ENCODE measurements around the gene ENOX1. TPM values are rescaled to one million over a fixed set of nuclear protein-coding genes. Genes with fewer than 3 reads are reported as not detected.

The ENOX1 gene
- total RNA-seq, 4 donors from 2014 or later: 0.27 to 0.83 (median 0.53) TPM; not detected in 1

GRCh38 chr13:43243711-43244110, 543.1 kb downstream of the ENOX1 start:
- no peak for TF ChIP-seq POLR2A (IDR thresholded peaks at IDR 0.05)
- TF ChIP-seq, protein P1, sequence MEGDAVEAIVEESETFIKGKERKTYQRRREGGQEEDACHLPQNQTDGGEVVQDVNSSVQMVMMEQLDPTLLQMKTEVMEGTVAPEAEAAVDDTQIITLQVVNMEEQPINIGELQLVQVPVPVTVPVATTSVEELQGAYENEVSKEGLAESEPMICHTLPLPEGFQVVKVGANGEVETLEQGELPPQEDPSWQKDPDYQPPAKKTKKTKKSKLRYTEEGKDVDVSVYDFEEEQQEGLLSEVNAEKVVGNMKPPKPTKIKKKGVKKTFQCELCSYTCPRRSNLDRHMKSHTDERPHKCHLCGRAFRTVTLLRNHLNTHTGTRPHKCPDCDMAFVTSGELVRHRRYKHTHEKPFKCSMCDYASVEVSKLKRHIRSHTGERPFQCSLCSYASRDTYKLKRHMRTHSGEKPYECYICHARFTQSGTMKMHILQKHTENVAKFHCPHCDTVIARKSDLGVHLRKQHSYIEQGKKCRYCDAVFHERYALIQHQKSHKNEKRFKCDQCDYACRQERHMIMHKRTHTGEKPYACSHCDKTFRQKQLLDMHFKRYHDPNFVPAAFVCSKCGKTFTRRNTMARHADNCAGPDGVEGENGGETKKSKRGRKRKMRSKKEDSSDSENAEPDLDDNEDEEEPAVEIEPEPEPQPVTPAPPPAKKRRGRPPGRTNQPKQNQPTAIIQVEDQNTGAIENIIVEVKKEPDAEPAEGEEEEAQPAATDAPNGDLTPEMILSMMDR (IDR thresholded peaks at IDR 0.05): no peak
- H3K4me3 ChIP-seq: no peak overlapping the region
- no peak for DNase-seq
- no peaks in the 10 kb centered on the region for H3K4me1 ChIP-seq
- H3K27ac ChIP-seq: no peak overlapping the region
- H3K27me3 ChIP-seq: no peaks in the 10 kb centered on the region
- no peaks in the 10 kb centered on the region for H3K9me3 ChIP-seq
- H3K36me3 ChIP-seq: no peaks in the 10 kb centered on the region

- Histone ChIP-seq H3K27ac (no peak overlapping the region), H3K27me3 (no peaks in the 10 kb centered on the region), H3K9me3 (no peaks in the 10 kb centered on the region), H3K4me1 (no peaks in the 10 kb centered on the region), H3K4me3 (no peak overlapping the region), H3K36me3 (no peaks in the 10 kb centered on the region)
- TF ChIP-seq, protein P1 (IDR thresholded peaks at IDR 0.05): no peak
- TF ChIP-seq POLR2A (IDR thresholded peaks at IDR 0.05): no peak
- no peak for DNase-seq
Measured at GRCh38 chr13:43242040-43242439, 544.7 kb downstream of the ENOX1 start.

DNA sequence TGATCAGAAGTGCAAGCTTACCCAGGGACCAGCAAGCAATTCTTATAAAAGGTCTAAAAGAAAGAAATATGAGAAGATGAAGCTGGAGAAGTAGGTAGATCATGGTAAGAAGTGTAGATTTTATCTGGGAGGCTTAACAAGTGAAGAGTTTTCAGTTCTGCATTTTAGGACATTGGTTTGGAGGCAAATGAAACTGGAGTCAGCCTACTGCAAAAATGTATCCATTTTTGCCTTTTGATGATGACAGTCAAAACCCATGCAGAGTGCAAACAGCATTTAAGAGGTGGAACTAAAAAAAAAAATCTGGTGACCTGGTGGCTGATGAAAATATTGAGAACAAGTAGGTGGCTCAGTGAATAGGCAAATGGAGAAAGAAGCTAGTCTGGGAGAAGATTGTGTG, 546.5 kb downstream of the ENOX1 start:
- TF ChIP-seq, protein P1 (IDR thresholded peaks at IDR 0.05): no peak
- TF ChIP-seq POLR2A (IDR thresholded peaks at IDR 0.05): no peak
- no peak for DNase-seq
- no peaks in the 10 kb centered on the region for H3K4me1 ChIP-seq
- no peaks in the 10 kb centered on the region for H3K27me3 ChIP-seq
- H3K27ac ChIP-seq: no peak overlapping the region
- H3K36me3 ChIP-seq: no peaks in the 10 kb centered on the region
- no peaks in the 10 kb centered on the region for H3K9me3 ChIP-seq
- no peak overlapping the region for H3K4me3 ChIP-seq

DNA sequence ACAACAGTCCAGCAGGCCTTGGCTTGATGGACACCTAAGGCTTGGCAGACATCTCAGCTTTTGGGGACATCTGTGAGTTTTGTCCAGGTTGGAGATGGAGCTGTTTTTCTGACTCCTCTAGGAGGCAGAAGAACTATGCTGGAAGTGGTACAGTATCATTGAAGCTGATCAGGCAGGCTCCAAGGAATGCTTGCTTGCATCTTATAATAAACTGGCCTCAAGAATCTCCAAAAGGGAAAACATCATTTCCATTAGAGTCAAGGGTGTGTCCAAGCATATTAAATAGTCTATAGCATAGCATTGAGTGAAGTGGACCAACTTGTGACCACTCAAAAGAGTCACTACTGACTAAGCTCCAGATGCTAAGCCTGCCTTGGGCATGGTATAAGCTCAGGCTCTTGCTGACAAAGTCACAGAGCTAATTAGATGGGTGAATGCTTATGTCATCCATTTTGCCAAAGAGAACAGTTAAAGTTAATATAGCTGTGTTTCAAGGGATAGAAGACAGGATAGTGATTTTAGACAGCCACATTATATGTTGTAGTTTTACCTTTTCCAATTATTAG, 547.4 kb downstream of the ENOX1 start:
- no peak overlapping the region for H3K27ac ChIP-seq
- H3K27me3 ChIP-seq: no peaks in the 10 kb centered on the region
- TF ChIP-seq, protein P1 (IDR thresholded peaks at IDR 0.05): no peak
- TF ChIP-seq POLR2A (IDR thresholded peaks at IDR 0.05): no peak
- no peaks in the 10 kb centered on the region for H3K36me3 ChIP-seq
- no peaks in the 10 kb centered on the region for H3K9me3 ChIP-seq
- DNase-seq: no peak
- H3K4me1 ChIP-seq: no peaks in the 10 kb centered on the region
- no peak overlapping the region for H3K4me3 ChIP-seq

GRCh38 chr13:43238341-43239083, 548.3 kb downstream of the ENOX1 start:
- no peaks in the 10 kb centered on the region for H3K9me3 ChIP-seq
- H3K4me1 ChIP-seq: no peaks in the 10 kb centered on the region
- H3K4me3 ChIP-seq: no peak overlapping the region
- no peaks in the 10 kb centered on the region for H3K36me3 ChIP-seq
- H3K27me3 ChIP-seq: no peaks in the 10 kb centered on the region
- DNase-seq: no peak
- TF ChIP-seq, protein P1 (IDR thresholded peaks at IDR 0.05): no peak
- no peak for TF ChIP-seq POLR2A (IDR thresholded peaks at IDR 0.05)
- no peak overlapping the region for H3K27ac ChIP-seq
